HK-2 (cell line): Measurements from ENCODE around the gene RNF150.
A peak's percentile ranks its signal among the peaks of the same experiment; 100 is the strongest.

ENCODE experiments used
- DNase-seq: peaks from one replicate; pipeline ENCODE4 v3.0.0-alpha.2; 2018; ENCODE audit not compliant: unreplicated experiment

The RNF150 gene

DNA sequence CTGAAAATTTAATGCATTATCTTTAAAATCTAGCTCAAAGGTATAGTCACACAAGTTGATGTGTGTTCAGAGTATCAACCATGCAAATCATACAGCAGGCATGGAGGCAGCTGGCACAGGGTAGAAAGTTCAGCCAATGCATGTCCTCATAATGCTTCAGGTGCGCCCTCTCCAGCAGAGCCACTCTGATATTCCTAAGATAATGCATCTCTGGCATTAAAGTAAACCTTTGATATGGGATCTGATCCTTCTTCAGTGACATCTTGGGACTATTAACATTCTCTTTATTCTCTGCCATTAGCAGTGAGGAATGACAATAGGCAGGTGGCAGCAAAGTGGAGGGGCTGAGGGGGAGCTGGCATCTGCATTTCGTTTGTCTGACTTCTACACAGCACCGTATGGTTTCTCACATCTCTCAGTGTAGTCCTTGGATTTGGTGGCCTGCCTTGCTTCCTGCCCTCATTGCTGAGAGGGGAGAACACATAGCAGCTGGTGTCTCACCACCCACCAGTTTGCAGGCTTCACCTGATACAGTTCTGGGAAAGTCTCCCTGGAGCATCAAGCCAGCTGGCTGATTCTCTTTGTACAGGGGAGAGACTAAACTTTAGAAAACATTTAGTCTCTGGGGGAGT is 208.4 kb downstream of the RNF150 start:
- DNase-seq = no peak

- DNase-seq = no peak
These were observed 226.0 kb downstream of the RNF150 start for GRCh38 chr4:140906993-140907962.

GRCh38 chr4:140904904-140905303 is 228.4 kb downstream of the RNF150 start:
- no peak for DNase-seq

GRCh38 chr4:140903522-140904475 is 229.5 kb downstream of the RNF150 start:
- no peak for DNase-seq

GRCh38 chr4:140901736-140902336 is 231.4 kb downstream of the RNF150 start:
- DNase-seq = no peak

DNA sequence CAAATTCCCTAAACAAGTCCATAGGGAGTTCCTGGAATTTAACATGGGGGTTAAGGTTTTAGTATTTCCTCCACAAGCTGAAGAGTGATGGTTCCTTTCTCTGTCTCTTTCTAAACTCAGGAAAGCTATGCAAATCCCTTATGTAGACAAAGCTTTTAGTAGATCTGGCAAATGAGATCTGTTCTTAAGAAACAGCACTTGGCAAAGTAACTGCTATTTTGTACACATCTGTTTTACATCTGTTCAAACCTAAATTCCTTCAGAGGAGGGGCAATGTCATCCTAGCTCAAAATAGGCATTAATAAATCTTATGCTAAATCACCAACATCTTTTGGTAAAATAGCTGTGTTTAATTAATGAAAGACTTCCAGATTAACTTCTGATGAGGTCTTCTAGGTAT is 239.3 kb downstream of the RNF150 start:
- no peak for DNase-seq

DNA sequence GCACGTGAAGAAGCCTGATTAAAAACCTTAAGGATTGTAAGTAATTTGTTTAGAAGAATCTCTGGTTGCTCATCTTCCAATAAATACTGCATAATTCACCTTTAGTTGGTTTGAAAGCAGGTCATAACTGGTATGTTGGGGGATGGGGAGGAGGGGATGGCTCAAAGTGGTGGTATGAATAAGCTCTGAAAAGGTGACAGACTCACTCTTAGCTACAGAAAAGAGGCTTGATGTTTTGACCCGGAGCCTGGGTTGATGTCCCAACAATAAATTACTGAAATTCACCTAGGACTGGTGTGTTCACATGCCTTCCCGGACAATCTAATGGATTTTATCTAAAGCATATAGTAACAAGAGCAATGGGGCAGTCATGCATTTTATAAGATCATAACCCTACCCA is 245.2 kb downstream of the RNF150 start:
- DNase-seq = no peak

GRCh38 chr4:140887467-140887866 is 245.8 kb downstream of the RNF150 start:
- DNase-seq = no peak

GRCh38 chr4:140884431-140885058 is 248.7 kb downstream of the RNF150 start:
- peak; percentile 28 for DNase-seq

GRCh38 chr4:140877781-140878180 is 255.5 kb downstream of the RNF150 start:
- no peak for DNase-seq

- DNase-seq = no peak
These were observed 256.5 kb downstream of the RNF150 start for GRCh38 chr4:140876615-140877364.

DNA sequence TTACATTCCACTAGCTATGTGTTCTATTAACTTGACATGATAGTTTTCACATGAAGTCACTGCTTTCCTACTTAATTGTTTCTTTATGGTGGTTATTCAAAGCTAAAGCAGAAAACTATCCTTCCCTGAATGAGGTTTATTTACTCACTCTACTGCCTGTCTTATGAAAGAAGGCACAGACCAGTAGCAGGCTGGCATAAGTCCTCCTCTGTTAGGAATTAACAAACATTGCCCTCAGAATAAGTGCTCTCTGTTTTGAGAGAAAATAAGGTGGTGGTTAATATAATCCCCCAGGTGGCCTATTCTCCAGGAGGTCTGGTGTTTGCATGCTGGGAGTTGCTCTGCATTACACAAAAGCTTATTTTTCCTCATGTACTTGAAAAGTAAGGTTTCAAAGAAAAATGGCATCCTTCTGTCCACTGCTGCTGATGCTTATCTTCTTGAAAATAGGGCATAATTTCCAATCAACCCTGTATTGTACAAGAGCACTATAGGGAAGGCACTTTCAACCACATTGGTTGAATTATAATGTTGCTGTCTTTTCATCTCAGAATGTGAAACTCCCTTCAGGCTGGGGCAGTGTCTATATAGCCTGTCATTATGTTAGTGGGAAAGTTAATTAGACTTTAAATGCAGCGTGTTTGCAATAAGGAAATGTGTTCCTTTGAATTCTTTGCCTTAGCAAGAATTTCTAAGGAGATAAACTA is 257.4 kb downstream of the RNF150 start:
- no peak for DNase-seq

- no peak for DNase-seq
These were observed 259.2 kb downstream of the RNF150 start for GRCh38 chr4:140874056-140874455.

GRCh38 chr4:140871368-140871767 is 261.9 kb downstream of the RNF150 start:
- no peak for DNase-seq

GRCh38 chr4:140870427-140870826 is 262.8 kb downstream of the RNF150 start:
- DNase-seq = no peak

DNA sequence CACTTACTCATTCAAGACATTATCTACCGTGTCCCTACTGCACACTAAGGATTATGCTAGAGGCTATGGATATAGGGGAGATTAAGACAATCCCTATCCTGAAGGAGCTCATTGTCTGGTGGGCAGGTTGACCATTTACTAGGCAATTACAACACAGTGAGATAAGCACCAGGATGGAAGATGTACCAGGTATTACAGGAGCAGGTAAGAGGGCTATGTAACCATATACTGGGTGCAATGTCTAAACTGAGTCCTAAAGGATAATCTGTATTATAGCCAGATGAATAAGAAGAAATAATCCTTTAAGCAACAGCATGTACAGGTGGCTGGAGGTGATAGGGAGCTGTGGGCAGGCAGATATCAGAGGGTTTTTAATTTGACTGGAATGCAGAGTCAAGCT is 263.8 kb downstream of the RNF150 start:
- no peak for DNase-seq

DNA sequence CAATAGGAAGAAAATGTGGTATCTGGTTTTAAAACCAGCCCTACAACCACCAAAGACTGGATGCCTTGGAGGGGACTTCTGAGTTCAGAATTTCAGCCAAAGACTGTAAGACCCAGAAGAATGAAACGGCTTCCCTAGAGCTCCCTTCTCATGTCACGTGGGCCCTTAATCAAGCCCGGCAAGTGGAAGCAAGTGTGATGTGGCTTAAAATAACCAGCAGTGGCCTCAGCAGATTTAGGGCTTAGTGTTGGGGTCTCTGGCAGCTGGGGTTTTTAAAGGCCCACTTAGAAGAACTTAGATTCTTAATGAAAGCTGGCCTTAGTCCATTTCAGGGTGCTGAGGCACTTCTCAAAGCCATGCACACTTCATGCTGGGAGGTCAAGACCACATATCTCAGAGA is 265.9 kb downstream of the RNF150 start:
- DNase-seq = no peak

GRCh38 chr4:140866492-140867005 is 266.7 kb downstream of the RNF150 start:
- no peak for DNase-seq
